NCI-H2029 (cell line): ENCODE data around the gene CABLES1.
A peak's percentile ranks its signal among the peaks of the same experiment; 100 is the strongest.
"Not testable (repeated sequence)": the region's sequence is repeated elsewhere in the genome, so short reads cannot be mapped to it uniquely, and the experiment has no call there.

Experiments
- DNase-seq: peaks from one replicate; lab custom pipeline; 2025; lab: John Stamatoyannopoulos, UW

CABLES1 gene

GRCh38 chr18:23134780-23135549 lies at the start of gene CABLES1:
Gene CABLES1, plus strand, starts transcription at chr18:23135485. Its CDS starts 278 bp downstream, at chr18:23135763.
- peak; percentile 52 for DNase-seq

- DNase-seq: no peak
Observed at GRCh38 chr18:23087352-23087751, 47.9 kb upstream of the CABLES1 start.

- no peak for DNase-seq
Observed at GRCh38 chr18:23088310-23088709, 47.0 kb upstream of the CABLES1 start.

- DNase-seq: not testable (repeated sequence)
Observed at GRCh38 chr18:23091017-23091993, 44.0 kb upstream of the CABLES1 start.

GRCh38 chr18:23092121-23092520 lies 43.2 kb upstream of the CABLES1 start:
- DNase-seq: no peak

- not testable (repeated sequence) for DNase-seq
Observed at GRCh38 chr18:23093130-23093529, 42.2 kb upstream of the CABLES1 start.

GRCh38 chr18:23093772-23094171 lies 41.5 kb upstream of the CABLES1 start:
- no peak for DNase-seq

- DNase-seq: no peak
Observed at GRCh38 chr18:23094411-23095190, 40.7 kb upstream of the CABLES1 start.

GRCh38 chr18:23095463-23095862 lies 39.8 kb upstream of the CABLES1 start:
- DNase-seq: no peak

- not testable (repeated sequence) for DNase-seq
Observed at GRCh38 chr18:23097016-23097415, 38.3 kb upstream of the CABLES1 start.

GRCh38 chr18:23099621-23100020 lies 35.7 kb upstream of the CABLES1 start:
- no peak for DNase-seq

GRCh38 chr18:23101861-23102432 lies 33.3 kb upstream of the CABLES1 start:
- no peak for DNase-seq

GRCh38 chr18:23102493-23103261 lies 32.6 kb upstream of the CABLES1 start:
- no peak for DNase-seq

GRCh38 chr18:23103449-23103848 lies 31.8 kb upstream of the CABLES1 start:
- DNase-seq: no peak

GRCh38 chr18:23105030-23105429 lies 30.3 kb upstream of the CABLES1 start:
- DNase-seq: no peak

GRCh38 chr18:23105581-23106219 lies 29.6 kb upstream of the CABLES1 start:
- no peak for DNase-seq

- DNase-seq: no peak
Observed at GRCh38 chr18:23106575-23106974, 28.7 kb upstream of the CABLES1 start.

GRCh38 chr18:23107718-23108117 lies 27.6 kb upstream of the CABLES1 start:
- no peak for DNase-seq

GRCh38 chr18:23108496-23108895 lies 26.8 kb upstream of the CABLES1 start:
- no peak for DNase-seq

- DNase-seq: not testable (repeated sequence)
Observed at GRCh38 chr18:23109163-23109562, 26.1 kb upstream of the CABLES1 start.
